Adipose tissue (tissue), 3 donors: ENCODE results near the gene USP3. TPM values are rescaled to one million over a fixed set of nuclear protein-coding genes. Genes with fewer than 3 reads are reported as not detected.
A peak's percentile ranks its signal among the peaks of the same experiment; 100 is the strongest.
"Not testable (repeated sequence)": the region's sequence is repeated elsewhere in the genome, so short reads cannot be mapped to it uniquely, and the experiment has no call there.

Experiments
- H3K27ac ChIP-seq: one replicate; pipeline ENCODE4 v1.5.1; 2013; ENCODE audit warnings: low read depth, low read length
- WGBS, 3 donors: extraction: QIAGEN DNeasy Blood & Tissue Kit; methylation state at CpG; one replicate each; pipeline ENCODE4 v1.1.7; 2013; 5-methylcytosine and 5-hydroxymethylcytosine counted together
- polyA plus RNA-seq, 3 donors: library from polyadenylated mRNA; stranded (reverse); fragments of 200-250 nt; gene quantifications; one replicate each; pipeline ENCODE4 v1.2.3, GENCODE V29; 2013
- donor health status: healthy with polysubstance abuse.
- donor health status: Bipolar disorder and iron deficiency.
- donor health status: healthy.

Gene USP3
- polyA plus RNA-seq, 3 donors, result 12.0 to 27.6 (median 15.6) TPM

GRCh38 chr15:63504979-63505841 lies 817 bp downstream of the USP3 start:
- peak overlapping the region; percentile 86 for H3K27ac ChIP-seq
- WGBS, 3 donors, result 0 to 1% (median 0%) methylated on average over 54 to 76 of the region's 79 CpGs

- no peak overlapping the region for H3K27ac ChIP-seq
- 6 to 19% (median 11%) methylated on average over 8 of the region's 8 CpGs for WGBS, 3 donors
These were observed 1.4 kb downstream of the USP3 start for GRCh38 chr15:63505842-63506222.

DNA sequence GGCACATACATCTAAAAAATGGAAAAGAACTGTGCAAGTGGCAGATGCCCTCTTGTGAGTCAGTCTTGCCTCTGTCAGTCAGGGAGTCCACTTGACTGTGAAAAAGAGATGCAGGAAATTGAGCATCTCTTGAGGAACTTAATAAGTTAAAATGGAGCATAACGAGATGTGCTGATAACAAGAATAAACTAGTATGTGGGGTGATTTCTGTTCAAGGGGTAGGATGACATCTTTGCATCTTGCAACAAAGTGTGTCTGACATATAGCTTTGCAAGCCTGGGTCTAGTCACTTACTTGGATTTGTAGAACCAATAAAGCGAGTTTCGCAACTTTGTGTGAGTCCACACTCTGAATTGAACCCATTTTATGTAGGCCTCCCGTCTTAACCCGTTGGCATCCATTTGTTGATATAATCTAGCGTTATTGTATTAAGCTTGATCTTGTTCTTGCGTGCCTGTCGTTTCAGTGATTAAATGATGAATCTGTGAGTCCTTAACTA lies 2.2 kb downstream of the USP3 start:
- H3K27ac ChIP-seq, result no peak overlapping the region
- 58 to 84% (median 71%) methylated on average over 8 of the region's 8 CpGs for WGBS, 3 donors

DNA sequence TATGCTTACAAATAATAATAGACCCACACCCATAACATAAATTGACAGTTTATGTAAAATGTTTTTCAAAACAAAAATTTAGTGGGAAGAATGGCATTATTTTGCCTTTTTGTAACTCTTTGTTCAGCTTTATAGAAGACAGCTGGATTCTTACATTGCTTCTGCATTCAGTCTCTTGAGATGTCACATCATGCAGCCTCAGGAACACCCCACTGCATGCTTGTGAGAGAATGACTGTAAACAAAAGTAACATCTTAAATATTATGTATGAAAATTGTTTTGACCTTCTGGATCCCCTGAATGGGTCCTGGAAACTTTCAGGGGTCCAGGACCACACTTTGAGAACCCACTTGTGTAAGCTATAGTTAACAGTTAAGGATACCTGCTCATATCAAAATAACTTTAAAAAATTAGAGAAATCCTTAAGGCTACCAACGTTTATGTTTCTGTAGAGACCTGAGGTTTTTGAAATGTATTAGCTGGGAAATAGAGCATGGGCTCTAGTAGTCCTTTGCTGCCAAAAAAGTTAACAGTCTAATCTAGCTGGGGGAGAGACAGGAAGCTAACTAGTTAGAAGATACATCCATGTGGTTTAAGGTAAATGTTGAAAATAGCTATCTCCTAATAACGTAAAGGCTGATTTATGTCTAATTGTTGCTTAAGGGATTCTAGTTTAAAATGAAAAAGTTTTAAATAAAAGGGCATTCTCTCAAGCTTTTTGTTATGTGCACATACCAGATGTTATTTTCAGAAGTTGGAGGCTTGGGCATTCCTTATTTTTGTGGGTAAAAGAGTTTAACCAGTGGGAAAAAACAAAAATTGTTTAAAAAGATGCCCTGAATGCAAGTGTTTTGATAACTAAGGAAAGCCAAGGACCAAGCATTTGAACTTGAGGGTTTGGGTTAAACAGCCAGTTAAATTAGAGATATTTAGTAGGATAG lies 3.8 kb downstream of the USP3 start:
- WGBS, 3 donors, result 18 to 31% (median 26%) methylated on average over 2 of the region's 2 CpGs
- H3K27ac ChIP-seq, result no peak overlapping the region

- H3K27ac ChIP-seq, result no peak overlapping the region
- 30 to 78% (median 64%) methylated on average over 6 of the region's 6 CpGs for WGBS, 3 donors
These were observed 4.9 kb downstream of the USP3 start for GRCh38 chr15:63509056-63509954.

DNA sequence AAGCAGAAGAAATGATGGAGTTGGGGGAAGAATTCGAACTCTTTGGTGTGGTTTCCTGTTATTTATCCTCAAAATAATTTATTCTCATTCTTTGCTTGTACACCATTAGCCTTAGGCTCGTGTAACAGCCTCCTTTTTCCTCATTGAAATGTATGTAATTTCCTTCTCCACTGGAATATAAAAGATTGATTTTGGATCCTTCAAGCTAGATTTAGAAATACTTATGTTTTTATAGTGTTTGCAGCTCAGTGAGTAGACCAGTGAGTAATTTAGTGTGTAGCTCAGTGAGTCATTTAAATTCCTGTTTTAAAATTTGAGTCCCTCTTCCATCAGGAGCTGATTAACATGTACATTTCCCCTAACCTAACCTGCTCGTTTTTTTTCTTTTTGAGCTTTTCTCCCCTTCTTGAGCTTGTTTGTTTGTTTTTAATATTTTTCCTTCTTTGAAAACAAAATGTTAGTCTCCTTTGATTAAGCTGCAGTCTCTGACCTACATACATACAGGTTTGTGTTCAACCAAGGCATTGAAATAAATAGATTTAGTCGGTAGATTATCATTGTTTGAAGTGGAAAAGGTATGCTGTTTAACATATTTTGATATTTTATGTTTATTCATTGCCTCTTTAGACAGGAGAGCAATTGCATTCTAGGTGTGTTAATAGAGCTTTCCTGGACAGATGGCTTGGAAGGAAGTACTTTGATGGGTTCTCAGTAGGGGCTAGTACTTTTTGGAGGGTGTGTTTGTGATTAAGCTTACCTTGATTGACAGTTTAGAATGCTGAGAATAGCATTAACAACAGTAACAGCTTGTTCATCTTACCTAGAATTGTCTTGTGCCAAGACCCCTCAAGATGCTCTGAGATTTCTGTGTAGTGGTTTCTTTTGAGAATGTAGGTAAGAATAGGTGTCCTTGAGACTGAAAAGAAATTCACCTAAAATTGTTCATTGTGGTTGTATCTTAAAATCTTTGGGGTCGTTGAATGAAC lies 5.9 kb downstream of the USP3 start:
- WGBS, 3 donors, result 33 to 41% (median 40%) methylated on average over 5 of the region's 5 CpGs

GRCh38 chr15:63512148-63512547 lies 7.8 kb downstream of the USP3 start:
- 70 to 76% (median 75%) methylated on average over 5 of the region's 5 CpGs for WGBS, 3 donors
- H3K27ac ChIP-seq, result no peak overlapping the region

More for the DNA sequence above, 5.9 kb downstream of the USP3 start:
- H3K27ac ChIP-seq, result no peak overlapping the region

- H3K27ac ChIP-seq, result no peak overlapping the region
- 86 to 96% (median 96%) methylated on average over 6 of the region's 6 CpGs for WGBS, 3 donors
These were observed 8.9 kb downstream of the USP3 start for GRCh38 chr15:63513271-63513670.

DNA sequence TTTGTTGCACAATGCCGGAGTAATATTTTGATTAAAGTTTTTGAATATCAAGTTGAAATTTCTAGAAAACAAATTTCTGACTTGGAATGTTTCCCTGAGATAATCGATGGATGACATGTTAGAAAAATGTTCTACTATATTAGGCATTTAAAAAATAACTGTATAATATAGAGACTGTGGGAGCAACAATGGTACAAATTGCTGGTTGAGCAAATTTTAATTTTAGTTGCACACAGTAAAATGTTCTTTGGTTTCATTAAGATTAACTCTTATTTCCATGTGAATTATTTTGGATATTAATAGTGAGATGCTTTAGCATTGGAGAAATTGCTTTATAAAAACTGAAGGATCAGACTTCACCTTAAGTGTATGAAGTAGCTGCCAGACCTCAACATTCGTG lies 9.3 kb downstream of the USP3 start:
- WGBS, 3 donors, result 75 to 87% (median 79%) methylated on average over 3 of the region's 3 CpGs
- no peak overlapping the region for H3K27ac ChIP-seq

DNA sequence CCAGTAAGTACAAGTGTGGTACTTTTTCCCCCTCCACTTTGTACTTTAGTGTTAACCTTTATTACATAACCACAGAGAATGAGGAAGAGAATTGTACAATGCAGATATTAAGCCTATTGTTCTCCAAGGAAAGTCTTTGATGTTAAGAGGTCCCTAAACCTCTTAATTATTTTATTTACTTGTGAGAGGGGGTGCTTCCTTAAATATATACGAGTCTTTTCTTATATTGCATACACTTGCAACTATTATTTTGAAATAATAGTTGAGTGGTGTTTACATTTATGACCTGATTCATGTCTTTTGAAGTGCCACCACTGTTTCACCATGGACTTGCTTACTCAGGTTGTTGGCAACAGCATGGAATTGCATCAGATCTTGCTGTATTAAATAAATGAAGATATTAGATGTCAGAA lies 10.1 kb downstream of the USP3 start:
- no peak overlapping the region for H3K27ac ChIP-seq
- WGBS, 3 donors, result 8 to 25% (median 21%) methylated on average over 1 of the region's 1 CpG

DNA sequence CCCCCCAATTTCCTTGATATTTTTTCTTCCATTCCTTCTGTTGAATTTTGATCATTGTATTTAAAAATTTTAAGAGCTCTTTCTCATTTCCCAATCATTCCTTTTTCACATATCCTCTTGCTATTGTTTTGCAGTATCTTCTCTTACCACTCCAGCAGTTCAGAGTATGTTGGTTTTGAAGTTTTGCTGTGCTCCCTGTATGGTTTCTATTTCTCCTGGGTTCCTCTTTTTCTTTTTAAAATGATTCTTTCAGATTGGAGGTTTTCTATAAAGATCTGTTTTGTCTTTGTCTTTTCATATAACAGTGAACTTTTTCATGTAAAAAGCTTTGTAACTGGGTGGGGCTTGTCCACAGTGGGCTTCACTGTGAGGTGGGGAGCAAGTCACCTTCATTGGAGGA lies 12.8 kb downstream of the USP3 start:
- no peak overlapping the region for H3K27ac ChIP-seq

DNA sequence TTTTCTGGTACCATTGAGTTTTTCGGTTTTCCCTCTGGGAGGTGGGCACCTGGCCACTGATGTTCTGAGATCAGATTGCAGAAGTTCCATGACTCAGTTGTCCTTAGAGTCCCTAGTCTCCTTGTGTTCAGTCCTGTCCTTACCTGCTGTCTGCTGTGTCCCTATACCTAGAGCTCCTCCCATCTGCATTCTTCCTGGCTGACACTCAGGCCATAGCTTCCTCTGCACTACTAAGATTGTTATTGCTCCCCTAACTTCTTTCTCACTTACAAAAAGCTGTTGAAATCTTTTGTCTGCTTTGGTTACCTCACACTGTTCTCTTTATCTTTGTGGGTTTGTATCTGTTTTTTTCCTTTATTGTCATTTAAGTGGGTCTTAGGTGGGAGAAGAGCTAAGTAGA lies 13.2 kb downstream of the USP3 start:
- WGBS, 3 donors, result 70 to 96% (median 90%) methylated on average over 1 of the region's 1 CpG
- no peak overlapping the region for H3K27ac ChIP-seq

DNA sequence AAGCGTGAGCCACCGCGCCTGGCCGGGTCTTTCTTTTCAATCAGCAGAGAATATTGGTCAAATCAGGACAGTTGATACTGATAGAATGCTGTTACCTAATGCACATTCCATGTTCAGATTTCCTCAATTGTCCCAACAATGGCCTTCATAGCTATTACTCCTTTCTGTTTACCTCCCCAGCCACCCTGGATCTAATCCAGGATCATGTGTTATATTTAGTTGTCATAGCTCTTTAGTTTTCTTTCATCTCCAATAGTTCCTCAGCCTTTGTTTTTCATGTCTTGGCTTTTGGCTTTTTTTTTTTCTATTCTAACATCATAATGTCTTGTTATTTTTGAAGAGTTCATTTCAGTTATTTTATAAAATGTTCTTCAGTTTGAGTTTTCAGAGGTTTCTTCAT lies 14.6 kb downstream of the USP3 start:
- 95 to 99% (median 98%) methylated on average over 4 of the region's 4 CpGs for WGBS, 3 donors
- H3K27ac ChIP-seq, result no peak overlapping the region

GRCh38 chr15:63519548-63520178 lies 15.3 kb downstream of the USP3 start:
- 87 to 95% (median 94%) methylated on average over 7 of the region's 7 CpGs for whole genome bisulfite sequencing, 3 donors
- H3K27ac ChIP-seq, result no peak overlapping the region

DNA sequence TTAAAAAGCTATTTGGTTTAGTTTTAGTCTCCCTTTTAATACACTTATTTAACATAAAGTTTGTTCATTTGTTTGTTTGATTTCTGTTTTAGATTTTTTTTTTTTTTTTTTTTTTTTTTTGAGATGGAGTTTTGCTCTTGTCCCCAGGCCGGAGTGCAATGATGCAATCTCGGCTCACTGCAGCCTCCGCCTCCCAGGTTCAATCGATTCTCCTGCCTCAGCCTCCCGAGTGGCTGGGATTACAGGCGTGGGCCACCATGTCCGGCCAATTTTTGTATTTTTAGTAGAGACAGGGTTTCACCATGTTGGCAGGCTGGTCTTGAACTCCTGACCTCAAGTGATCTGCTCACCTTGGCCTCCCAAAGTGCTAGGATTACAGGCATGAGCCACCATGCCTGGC lies 16.1 kb downstream of the USP3 start:
- WGBS, 3 donors, result 88 to 99% (median 92%) methylated on average over 7 of the region's 7 CpGs
- not testable (repeated sequence) for H3K27ac ChIP-seq

- no peak overlapping the region for H3K27ac ChIP-seq
- WGBS, 3 donors, result 47 to 71% (median 55%) methylated on average over 3 of the region's 3 CpGs
These were observed 17.8 kb downstream of the USP3 start for GRCh38 chr15:63522225-63522578.
